ENCODE data around the gene RCOR1. TPM values are rescaled to one million over a fixed set of nuclear protein-coding genes. Genes with fewer than 3 reads are reported as not detected.

The RCOR1 gene
- total and polyA plus RNA-seq, 10 donors: 3.7 to 30.6 (median 21.1) TPM

DNA sequence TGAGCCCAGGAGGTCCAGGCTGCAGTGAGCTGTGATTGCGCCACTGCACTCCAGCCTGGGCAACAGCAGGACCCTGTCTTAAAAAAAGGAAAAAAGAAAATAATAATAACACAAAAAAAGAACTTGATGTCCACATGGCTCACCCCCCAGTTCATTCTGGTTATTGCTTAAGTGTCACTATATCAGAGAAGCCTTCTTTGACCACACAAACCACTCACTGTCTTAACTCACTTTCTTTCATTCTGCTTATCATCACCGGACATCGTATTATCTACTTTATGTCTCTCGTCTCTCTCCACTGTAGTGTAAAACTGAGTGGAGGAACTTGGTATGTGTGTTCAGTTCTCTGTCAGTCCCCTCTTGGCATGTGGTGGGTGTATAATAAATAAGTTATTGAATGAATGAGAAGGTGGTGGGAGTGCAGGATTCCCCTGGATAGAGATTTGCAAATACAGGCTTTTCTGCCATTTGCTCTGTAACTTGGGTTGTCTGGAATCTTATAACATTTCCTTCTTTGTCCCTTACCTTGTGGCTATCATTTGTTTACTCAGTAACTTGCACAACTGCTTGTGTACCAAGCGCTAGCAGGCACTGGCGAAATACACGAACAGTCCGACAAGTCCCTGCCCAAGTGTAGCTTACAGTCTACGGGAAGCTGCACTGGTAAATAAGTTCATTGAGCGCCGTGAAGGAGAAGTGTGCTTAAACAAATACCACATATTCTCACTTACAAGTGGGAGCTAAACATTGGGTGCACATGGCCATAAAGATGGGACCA, 98.2 kb downstream of the RCOR1 start:
- 69 to 88% (median 82%) methylated on average over 11 of the region's 11 CpGs for WGBS, 5 donors
- intact Hi-C loops (cut with DNase I; ENCODE audit: low total_unique reads): loop anchor here (5.0 to 10.0 kb wide), 2 partner anchors 227 to 404 kb away; partner anchors contain the start of gene EXOC3L4

DNA sequence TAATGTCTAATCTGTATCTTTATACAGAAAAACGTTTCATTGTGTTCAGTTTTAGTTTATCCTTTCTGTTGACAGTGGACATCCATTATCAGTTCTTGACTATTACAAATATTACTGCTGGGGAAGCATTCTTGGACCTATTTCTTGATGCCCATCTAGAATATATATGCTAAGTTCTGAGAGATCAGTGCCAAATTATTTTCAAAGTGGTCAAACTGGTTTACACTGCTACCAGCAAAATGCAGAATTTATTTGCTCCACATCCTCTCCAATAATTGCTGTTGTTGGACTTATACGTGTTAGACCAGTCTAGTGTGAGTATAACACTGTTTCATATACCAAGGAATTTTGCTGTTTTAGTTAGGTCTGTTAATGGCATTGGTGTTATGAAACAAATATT, 99.3 kb downstream of the RCOR1 start:
- no peaks in the 10 kb centered on the region for H3K9me3 ChIP-seq
- no peak for DNase-seq
- H3K36me3 ChIP-seq: no peaks in the 10 kb centered on the region
- WGBS, 5 donors: 73 to 81% (median 74%) methylated on average over 2 of the region's 2 CpGs
- intact Hi-C loops (cut with DNase I; ENCODE audit: low total_unique reads): loop anchor here (5.0 to 10.0 kb wide), 2 partner anchors 226 to 403 kb away; partner anchors contain the start of gene EXOC3L4
- H3K27me3 ChIP-seq (replicated peaks in 1 of 7): no peaks in the 10 kb centered on the region
- no peak overlapping the region for H3K27ac ChIP-seq
- no peak overlapping the region for H3K4me3 ChIP-seq
- H3K4me1 ChIP-seq: peaks cover 9 to 100% (median 32%) of the 10 kb centered on the region in 6 donors
- TF ChIP-seq, protein P1, sequence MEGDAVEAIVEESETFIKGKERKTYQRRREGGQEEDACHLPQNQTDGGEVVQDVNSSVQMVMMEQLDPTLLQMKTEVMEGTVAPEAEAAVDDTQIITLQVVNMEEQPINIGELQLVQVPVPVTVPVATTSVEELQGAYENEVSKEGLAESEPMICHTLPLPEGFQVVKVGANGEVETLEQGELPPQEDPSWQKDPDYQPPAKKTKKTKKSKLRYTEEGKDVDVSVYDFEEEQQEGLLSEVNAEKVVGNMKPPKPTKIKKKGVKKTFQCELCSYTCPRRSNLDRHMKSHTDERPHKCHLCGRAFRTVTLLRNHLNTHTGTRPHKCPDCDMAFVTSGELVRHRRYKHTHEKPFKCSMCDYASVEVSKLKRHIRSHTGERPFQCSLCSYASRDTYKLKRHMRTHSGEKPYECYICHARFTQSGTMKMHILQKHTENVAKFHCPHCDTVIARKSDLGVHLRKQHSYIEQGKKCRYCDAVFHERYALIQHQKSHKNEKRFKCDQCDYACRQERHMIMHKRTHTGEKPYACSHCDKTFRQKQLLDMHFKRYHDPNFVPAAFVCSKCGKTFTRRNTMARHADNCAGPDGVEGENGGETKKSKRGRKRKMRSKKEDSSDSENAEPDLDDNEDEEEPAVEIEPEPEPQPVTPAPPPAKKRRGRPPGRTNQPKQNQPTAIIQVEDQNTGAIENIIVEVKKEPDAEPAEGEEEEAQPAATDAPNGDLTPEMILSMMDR (IDR thresholded peaks at IDR 0.05 in 8 of 11, conservative IDR thresholded peaks at IDR 0.05 in 3 of 11): no peak
- TF ChIP-seq POLR2A (IDR thresholded peaks at IDR 0.05): no peak
- TF ChIP-seq POLR2AphosphoS5 (IDR thresholded peaks at IDR 0.05): no peak

More for the DNA sequence above, 98.2 kb downstream of the RCOR1 start:
- DNase-seq: no peak
- Histone ChIP-seq H3K4me3 (no peak overlapping the region), H3K27me3 (replicated peaks in 1 of 7) (no peaks in the 10 kb centered on the region), H3K27ac (peak overlapping the region in 1 of 8 donors; percentile 15), H3K36me3 (no peaks in the 10 kb centered on the region), H3K9me3 (no peaks in the 10 kb centered on the region), H3K4me1 (peaks cover 9 to 93% (median 29%) of the 10 kb centered on the region in 6 donors)
- TF ChIP-seq POLR2A (IDR thresholded peaks at IDR 0.05) (no peak), POLR2AphosphoS5 (IDR thresholded peaks at IDR 0.05) (no peak)

GRCh38 chr14:102692334-102692733, 99.9 kb downstream of the RCOR1 start:
- H3K4me1 ChIP-seq: peaks cover 9 to 100% (median 33%) of the 10 kb centered on the region in 6 donors
- 43 to 71% (median 54%) methylated on average over 4 of the region's 4 CpGs for WGBS, 5 donors
- no peak for DNase-seq
- no peak for TF ChIP-seq POLR2A (IDR thresholded peaks at IDR 0.05)
- TF ChIP-seq POLR2AphosphoS5 (IDR thresholded peaks at IDR 0.05): no peak
- TF ChIP-seq, protein P1 (IDR thresholded peaks at IDR 0.05 in 8 of 11, conservative IDR thresholded peaks at IDR 0.05 in 3 of 11): no peak
- intact Hi-C loops (cut with DNase I; ENCODE audit: low total_unique reads): loop anchor here (5.0 to 10.0 kb wide), 2 partner anchors 225 to 402 kb away; partner anchors contain the start of gene EXOC3L4
- no peaks in the 10 kb centered on the region for H3K27me3 ChIP-seq (replicated peaks in 1 of 7)
- H3K9me3 ChIP-seq: no peaks in the 10 kb centered on the region
- H3K36me3 ChIP-seq: no peaks in the 10 kb centered on the region
- no peak overlapping the region for H3K27ac ChIP-seq
- H3K4me3 ChIP-seq: no peak overlapping the region

- intact Hi-C loops (cut with DNase I; ENCODE audit: low total_unique reads): loop anchor here (5.0 to 10.0 kb wide), 2 partner anchors 224 to 402 kb away; partner anchors contain the start of gene EXOC3L4
- no peak overlapping the region for H3K4me3 ChIP-seq
- TF ChIP-seq POLR2AphosphoS5 (IDR thresholded peaks at IDR 0.05) (no peak), POLR2A (IDR thresholded peaks at IDR 0.05) (no peak)
- TF ChIP-seq, protein P1 (IDR thresholded peaks at IDR 0.05 in 8 of 11, conservative IDR thresholded peaks at IDR 0.05 in 3 of 11): no peak
- no peaks in the 10 kb centered on the region for H3K27me3 ChIP-seq (replicated peaks in 1 of 7)
- H3K9me3 ChIP-seq: no peaks in the 10 kb centered on the region
- H3K4me1 ChIP-seq: peaks cover 6 to 99% (median 26%) of the 10 kb centered on the region in 6 donors
- H3K36me3 ChIP-seq: no peaks in the 10 kb centered on the region
- no peak overlapping the region for H3K27ac ChIP-seq
- DNase-seq: no peak
- WGBS, 5 donors: 82 to 92% (median 88%) methylated on average over 4 of the region's 4 CpGs
Measured at GRCh38 chr14:102693006-102693755, 100.7 kb downstream of the RCOR1 start.
